H1 (cell line): ENCODE data around the gene LRRC23. TPM values are rescaled to one million over a fixed set of nuclear protein-coding genes. Genes with fewer than 3 reads are reported as not detected.

Experiments used
- ASH2L ChIP-seq: fragments of 200-600, 300-600 bp; sonication (generic); IDR thresholded peaks from one replicate; pipeline ENCODE4 v1.7.1; 2017; ENCODE audit warnings: low read length
- CTBP2 ChIP-seq: IDR thresholded peaks from 2 replicates; pipeline ENCODE4 v1.7.0; 2011; ENCODE audit warnings: borderline replicate concordance, mild to moderate bottlenecking, moderate library complexity, mixed read lengths, low read length; ENCODE audit not compliant: insufficient read depth, insufficient read length
- CTCF ChIP-seq, 3 experiments: IDR thresholded peaks; 1 replicate in 2 of 3; 2 replicates in 1 of 3; pipeline versions ENCODE4 v1.5.1 to v1.6.1; 2011; ENCODE audit warnings: low read length in 3 of 3, mild to moderate bottlenecking in 3 of 3, inconsistent platforms in 2 of 3, low read depth in 1 of 3, moderate library complexity in 1 of 3; ENCODE audit not compliant: insufficient read depth in 1 of 3; ENCODE audit errors: control extremely low read depth in 1 of 3
- EZH2 ChIP-seq: fragments of 200-600 bp; sonication (generic); IDR thresholded peaks from 2 replicates; pipeline ENCODE4 v1.7.1; 2012; ENCODE audit warnings: low read depth, mild to moderate bottlenecking, moderate library complexity, low read length, inconsistent platforms; ENCODE audit not compliant: severe bottlenecking
- FOSL1 ChIP-seq: IDR thresholded peaks from 2 replicates; pipeline ENCODE4 v1.6.1; 2011; ENCODE audit warnings: mild to moderate bottlenecking, low read depth, low read length, moderate library complexity; ENCODE audit not compliant: insufficient read depth
- GABPA ChIP-seq: IDR thresholded peaks from 2 replicates; pipeline ENCODE4 v1.6.1; 2011; ENCODE audit warnings: mild to moderate bottlenecking, low read length, moderate library complexity, borderline replicate concordance; ENCODE audit not compliant: insufficient read depth
- HDAC2 ChIP-seq, 2 experiments: fragments of 300-600 bp in 1 of 2; sonication (generic) in 1 of 2; IDR thresholded peaks; 2 replicates each; pipeline ENCODE4 v1.6.1; 2011 to 2012; ENCODE audit warnings: low read depth in 2 of 2, low read length in 2 of 2, mild to moderate bottlenecking in 2 of 2, moderate library complexity in 2 of 2, borderline replicate concordance in 1 of 2, inconsistent platforms in 1 of 2
- KDM5A ChIP-seq: fragments of 200-600 bp; IDR thresholded peaks from 2 replicates; pipeline ENCODE4 v1.7.1; 2012; ENCODE audit warnings: mild to moderate bottlenecking, low read length, inconsistent platforms, mixed read lengths
- NRF1 ChIP-seq: IDR thresholded peaks from 2 replicates; pipeline ENCODE4 v1.6.1; 2011; ENCODE audit warnings: mild to moderate bottlenecking, low read depth, low read length, improper control_type of control experiment
- RAD21 ChIP-seq, 2 experiments: IDR thresholded peaks in 1 of 2; conservative IDR thresholded peaks in 1 of 2; 2 replicates each; pipeline ENCODE4 v1.6.1; 2011; ENCODE audit warnings: low read depth in 2 of 2, low read length in 2 of 2, improper control_type of control experiment in 1 of 2, inconsistent platforms in 1 of 2, mild to moderate bottlenecking in 1 of 2, moderate library complexity in 1 of 2
- RFX5 ChIP-seq: IDR thresholded peaks from 2 replicates; pipeline ENCODE4 v1.6.1; 2011; ENCODE audit warnings: low read depth, low read length, improper control_type of control experiment, borderline replicate concordance
- SAP30 ChIP-seq: fragments of 300-600 bp; sonication (generic); IDR thresholded peaks from 2 replicates; pipeline ENCODE4 v1.7.1; 2012; ENCODE audit warnings: low read length, moderate library complexity, mild to moderate bottlenecking, inconsistent platforms; ENCODE audit not compliant: insufficient read depth, insufficient replicate concordance
- SIRT6 ChIP-seq: IDR thresholded peaks from one replicate; pipeline ENCODE4 v1.7.1; 2012; ENCODE audit warnings: low read length, inconsistent platforms
- SIX5 ChIP-seq: IDR thresholded peaks from 2 replicates; pipeline ENCODE4 v1.6.1; 2011; ENCODE audit warnings: mild to moderate bottlenecking, low read depth, low read length
- TAF1 ChIP-seq: IDR thresholded peaks from 2 replicates; pipeline ENCODE4 v1.6.1; 2011; ENCODE audit warnings: mild to moderate bottlenecking, low read depth, low read length
- TBP ChIP-seq: IDR thresholded peaks from 2 replicates; pipeline ENCODE4 v1.6.1; 2011; ENCODE audit warnings: low read depth, low read length, improper control_type of control experiment
- TCF12 ChIP-seq: IDR thresholded peaks from 2 replicates; pipeline ENCODE4 v1.6.1; 2011; ENCODE audit warnings: low read depth, mild to moderate bottlenecking, low read length
- YY1 ChIP-seq: IDR thresholded peaks from 2 replicates; pipeline ENCODE4 v1.6.1; 2011; ENCODE audit warnings: low read depth, mild to moderate bottlenecking, low read length
- ZNF274 ChIP-seq: IDR thresholded peaks from 2 replicates; pipeline ENCODE4 v1.7.0; 2012; ENCODE audit warnings: low read length, borderline replicate concordance; ENCODE audit errors: extremely low read depth
- polyA plus RNA-seq, 7 experiments: library from polyadenylated mRNA; depleted of rRNA in 3 of 7; stranded (reverse) in 5 of 7; unstranded in 2 of 7; fragments of >200 nt in 5 of 7; fragments of 200-250 nt in 2 of 7; gene quantifications; 1 replicate in 5 of 7; 2 replicates in 1 of 7; 4 replicates in 1 of 7; pipeline versions ENCODE4 v1.2.1 to v1.2.3, GENCODE V29; 2011 to 2013; ENCODE audit warnings: missing spikeins in 2 of 7, mixed read lengths in 2 of 7
- total RNA-seq: library from RNA; stranded (reverse); fragmentation: NEBNext Ultra II Directional; extraction: Animal tissue kit (Norgen Biotek cat#: 25700); gene quantifications from 2 replicates; pipeline ENCODE4 v1.2.1, GENCODE V29; 2021

LRRC23 gene
- total and polyA plus RNA-seq, 2 of the 8 experiments (the other 6 are each of a cell fraction or from before 2014, with no cell fraction given): 2.5 to 3.6 TPM

DNA sequence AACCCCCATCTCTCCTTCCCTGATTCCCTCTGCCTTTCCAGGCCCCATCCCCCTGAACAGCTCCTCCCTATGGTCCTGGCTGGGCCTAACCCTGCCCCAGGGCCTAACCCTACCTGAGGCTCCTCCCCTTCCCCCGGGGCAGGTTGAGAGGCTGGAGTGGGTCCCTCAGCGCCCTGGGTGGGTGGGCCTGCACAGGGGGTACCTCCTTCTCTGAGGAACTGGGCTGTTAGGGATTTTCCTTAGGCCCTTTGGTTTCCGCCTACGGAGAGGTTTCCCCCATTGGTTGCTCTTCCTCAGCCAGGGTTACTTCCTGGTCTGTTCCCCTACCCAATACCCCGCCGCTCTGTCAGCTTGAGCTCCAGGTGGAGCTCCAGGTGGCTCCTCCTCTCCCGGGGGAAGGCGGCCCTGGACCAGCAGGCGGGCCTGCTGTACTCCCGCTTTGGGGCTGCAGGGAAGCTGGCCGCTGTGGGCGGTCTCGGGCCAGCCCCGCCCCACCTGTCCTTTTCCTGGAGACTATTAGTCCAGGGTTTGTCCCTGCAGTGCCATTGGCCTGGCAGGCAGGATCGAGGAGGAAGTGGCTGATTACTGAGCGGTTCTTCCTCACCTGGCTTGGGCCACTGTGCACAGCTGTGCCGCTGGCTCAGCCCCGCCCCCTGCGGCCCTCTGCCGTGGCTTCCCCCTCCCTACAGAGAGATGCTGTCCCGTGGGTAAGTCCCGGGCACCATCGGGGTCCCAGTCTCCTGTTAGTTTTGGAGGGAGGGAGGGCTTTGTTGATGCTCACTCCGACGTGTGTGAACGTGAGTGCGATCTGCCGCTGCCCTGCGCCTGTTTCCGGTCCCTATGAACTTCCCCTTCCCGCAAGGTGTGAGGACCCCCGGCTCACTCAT, 41.7 kb downstream of the LRRC23 start (continued):
- TF ChIP-seq TAF1 (0 out of 2 replicates have a peak, but pooled peaks have one; percentile 59), TCF12 (no peak), RFX5 (peak; percentile 30; the same call in 1 of the 2 replicates), SIRT6 (no peak), FOSL1 (no peak), ASH2L (peak; percentile 71), RAD21 (IDR thresholded peaks at IDR 0.05 in 1 of 2, conservative IDR thresholded peaks at IDR 0.05 in 1 of 2; ENCODE audit: low read depth in 2 of 2, low read length in 2 of 2) (peak in 1 of 2 experiments; percentile 3; a peak in 1 of 4 replicates), SIX5 (no peak), CTCF (IDR thresholded peaks at IDR 0.05; ENCODE audit: control extremely low read depth in 1 of 3, insufficient read depth in 1 of 3, low read depth in 1 of 3, low read length in 3 of 3) (peak in 1 of 3 experiments; percentile 17; a peak in 2 of 4 replicates), KDM5A (no peak), YY1 (0 out of 2 replicates have a peak, but pooled peaks have one; percentile 17), ZNF274 (no peak), TBP (peak; percentile 74), EZH2 (no peak), HDAC2 (IDR thresholded peaks at IDR 0.05; ENCODE audit: borderline replicate concordance in 1 of 2, low read depth in 2 of 2, low read length in 2 of 2) (0 out of 4 replicates have a peak, but pooled peaks of 1 of the 2 experiments have one; percentile 57), SAP30 (peak; percentile 44), CTBP2 (no peak), GABPA (no peak), NRF1 (no peak)
